K562 (cell line): ENCODE results near the gene SEMA3C.

ENCODE experiments used
- ATF6 ChIP-seq: sonication (generic); formaldehyde crosslinking; IDR thresholded peaks from 2 replicates; pipeline ENCODE4 v1.4.0; 2020; ENCODE audit warnings: mild to moderate bottlenecking, missing genetic modification reagents
- BACH1 ChIP-seq: fragments of 200-800 bp; sonication (Bioruptor generic); IDR thresholded peaks from 2 replicates; pipeline ENCODE4 v1.6.1; 2016; ENCODE audit warnings: missing genetic modification characterization, missing compliant biosample characterization
- CHD1 ChIP-seq: fragments of 200-600 bp; sonication (generic); IDR thresholded peaks from one replicate; pipeline ENCODE4 v1.6.1; 2012; ENCODE audit warnings: mild to moderate bottlenecking, moderate library complexity, low read length, inconsistent platforms
- CTCF ChIP-seq, 3 experiments: IDR thresholded peaks in 2 of 3; conservative IDR thresholded peaks in 1 of 3; 2 replicates each; pipeline ENCODE4 v1.5.1; 2011 to 2012; ENCODE audit warnings: low read length in 3 of 3, mild to moderate bottlenecking in 3 of 3, control low read depth in 2 of 3, improper control_type of control experiment in 1 of 3, inconsistent platforms in 1 of 3, low read depth in 1 of 3, mixed read lengths in 1 of 3, moderate library complexity in 1 of 3; ENCODE audit not compliant: insufficient read depth in 2 of 3
- EZH2 ChIP-seq: IDR thresholded peaks from 2 replicates; pipeline ENCODE4 v1.6.1; 2012; ENCODE audit warnings: low read depth, mild to moderate bottlenecking, inconsistent platforms, low read length, borderline replicate concordance
- FOSL1 ChIP-seq: fragments of 200-800 bp; sonication (Bioruptor generic); conservative IDR thresholded peaks from 2 replicates; pipeline ENCODE4 v1.6.1; 2016; ENCODE audit warnings: missing genetic modification characterization, missing compliant biosample characterization
- POLR2AphosphoS5 ChIP-seq: IDR thresholded peaks from 2 replicates; pipeline ENCODE4 v1.6.1; 2011; ENCODE audit warnings: mild to moderate bottlenecking, low read depth, low read length, moderate library complexity; ENCODE audit not compliant: control insufficient read depth, insufficient read depth
- REST ChIP-seq, 2 experiments: fragments of 450-650 bp; formaldehyde crosslinking in 1 of 2; IDR thresholded peaks; 2 replicates each; pipeline versions ENCODE4 v1.4.0 to v1.6.1; 2014 to 2020; ENCODE audit warnings: mild to moderate bottlenecking in 2 of 2, borderline replicate concordance in 1 of 2, low read depth in 1 of 2
- SIN3A ChIP-seq, 2 experiments: fragments of 150-350 bp in 1 of 2; IDR thresholded peaks; 2 replicates each; pipeline ENCODE4 v1.6.1; 2011 to 2016; ENCODE audit warnings: borderline replicate concordance in 2 of 2, low read depth in 2 of 2, low read length in 2 of 2, mild to moderate bottlenecking in 2 of 2, moderate library complexity in 2 of 2; ENCODE audit not compliant: control insufficient read depth in 1 of 2
- SIN3B ChIP-seq: fragments of 450-650 bp; IDR thresholded peaks from 2 replicates; pipeline ENCODE4 v1.6.1; 2017; ENCODE audit warnings: low read depth, mild to moderate bottlenecking, moderate library complexity
- SMC3 ChIP-seq: conservative IDR thresholded peaks from 2 replicates; pipeline ENCODE4 v1.6.1; 2011; ENCODE audit warnings: low read depth, low read length, improper control_type of control experiment; ENCODE audit not compliant: insufficient read depth
- U2AF1 ChIP-seq: fragments of 200-400 bp; formaldehyde crosslinking; optimal IDR thresholded peaks from 2 replicates; pipeline ENCODE3; 2017; ENCODE audit warnings: mild to moderate bottlenecking, low read depth, low read length, moderate library complexity
- ZFP36 ChIP-seq: fragments of 150-350 bp; IDR thresholded peaks from 2 replicates; pipeline ENCODE4 v1.6.1; 2018; ENCODE audit warnings: low read length, low read depth; ENCODE audit not compliant: partially characterized antibody
- TF ChIP-seq, protein P1 (sequence below), 2 experiments: IDR thresholded peaks; 2 replicates each; pipeline ENCODE4 v1.6.1; 2012; ENCODE audit warnings: improper control_type of control experiment in 2 of 2, low read depth in 2 of 2, low read length in 2 of 2, borderline replicate concordance in 1 of 2

GRCh38 chr7:80875537-80876120, 43.2 kb downstream of the SEMA3C start:
- TF ChIP-seq ATF6 (CRISPR knock-in tag) (no peak), CHD1 (no peak), CTCF (IDR thresholded peaks at IDR 0.05 in 2 of 3, conservative IDR thresholded peaks at IDR 0.05 in 1 of 3; ENCODE audit: insufficient read depth in 2 of 3, low read depth in 1 of 3, low read length in 3 of 3) (no peak), BACH1 (tag) (no peak), SIN3B (no peak), ZFP36 (no peak), REST (IDR thresholded peaks at IDR 0.05; ENCODE audit: borderline replicate concordance) (no peak), REST (CRISPR knock-in tag; IDR thresholded peaks at IDR 0.05; ENCODE audit: low read depth) (no peak), EZH2 (no peak), SMC3 (no peak), SIN3A (IDR thresholded peaks at IDR 0.05; ENCODE audit: borderline replicate concordance in 2 of 2, control insufficient read depth in 1 of 2, low read depth in 2 of 2, low read length in 2 of 2) (no peak), POLR2AphosphoS5 (no peak), U2AF1 (no peak), FOSL1 (tag) (no peak)
- TF ChIP-seq, protein P1, sequence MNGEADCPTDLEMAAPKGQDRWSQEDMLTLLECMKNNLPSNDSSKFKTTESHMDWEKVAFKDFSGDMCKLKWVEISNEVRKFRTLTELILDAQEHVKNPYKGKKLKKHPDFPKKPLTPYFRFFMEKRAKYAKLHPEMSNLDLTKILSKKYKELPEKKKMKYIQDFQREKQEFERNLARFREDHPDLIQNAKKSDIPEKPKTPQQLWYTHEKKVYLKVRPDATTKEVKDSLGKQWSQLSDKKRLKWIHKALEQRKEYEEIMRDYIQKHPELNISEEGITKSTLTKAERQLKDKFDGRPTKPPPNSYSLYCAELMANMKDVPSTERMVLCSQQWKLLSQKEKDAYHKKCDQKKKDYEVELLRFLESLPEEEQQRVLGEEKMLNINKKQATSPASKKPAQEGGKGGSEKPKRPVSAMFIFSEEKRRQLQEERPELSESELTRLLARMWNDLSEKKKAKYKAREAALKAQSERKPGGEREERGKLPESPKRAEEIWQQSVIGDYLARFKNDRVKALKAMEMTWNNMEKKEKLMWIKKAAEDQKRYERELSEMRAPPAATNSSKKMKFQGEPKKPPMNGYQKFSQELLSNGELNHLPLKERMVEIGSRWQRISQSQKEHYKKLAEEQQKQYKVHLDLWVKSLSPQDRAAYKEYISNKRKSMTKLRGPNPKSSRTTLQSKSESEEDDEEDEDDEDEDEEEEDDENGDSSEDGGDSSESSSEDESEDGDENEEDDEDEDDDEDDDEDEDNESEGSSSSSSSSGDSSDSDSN (IDR thresholded peaks at IDR 0.05; ENCODE audit: borderline replicate concordance in 1 of 2, low read depth in 2 of 2, low read length in 2 of 2), result no peak
